Measurements from ENCODE around the gene SUPT4H1.

Gene SUPT4H1

DNA sequence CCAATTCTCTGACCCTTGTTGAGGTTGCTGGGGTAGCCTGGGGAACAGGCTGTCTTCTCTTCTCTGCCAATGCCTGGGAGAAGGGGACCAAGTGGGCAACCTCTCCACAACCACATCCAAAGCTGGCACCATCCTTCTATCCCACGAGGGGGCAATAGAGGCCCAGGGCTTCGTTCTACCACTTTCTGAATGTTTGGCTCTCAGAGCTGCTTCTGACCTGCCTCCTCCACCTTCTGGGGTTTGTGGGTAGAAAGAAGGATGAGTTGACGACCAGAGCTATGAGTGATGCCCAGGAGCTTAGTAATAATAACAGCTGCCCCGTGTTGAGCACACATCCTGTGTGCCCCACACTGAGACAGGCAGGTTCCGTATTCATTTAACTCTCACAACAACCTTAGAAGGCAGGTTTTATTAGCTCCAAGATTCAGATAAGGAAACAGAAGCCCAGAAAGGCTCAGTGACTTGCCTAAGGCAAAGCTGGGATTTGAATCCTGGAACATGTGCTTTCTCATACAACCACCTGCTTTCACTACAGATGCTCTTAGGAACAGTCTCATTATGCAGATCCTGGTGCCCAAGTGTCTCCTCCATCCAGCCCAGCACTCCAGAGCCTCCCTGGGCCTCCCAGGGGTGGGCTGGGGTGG lies 34.5 kb downstream of the SUPT4H1 start:
- DNase-seq (ENCODE audit: low read depth): peak; percentile 58

DNA sequence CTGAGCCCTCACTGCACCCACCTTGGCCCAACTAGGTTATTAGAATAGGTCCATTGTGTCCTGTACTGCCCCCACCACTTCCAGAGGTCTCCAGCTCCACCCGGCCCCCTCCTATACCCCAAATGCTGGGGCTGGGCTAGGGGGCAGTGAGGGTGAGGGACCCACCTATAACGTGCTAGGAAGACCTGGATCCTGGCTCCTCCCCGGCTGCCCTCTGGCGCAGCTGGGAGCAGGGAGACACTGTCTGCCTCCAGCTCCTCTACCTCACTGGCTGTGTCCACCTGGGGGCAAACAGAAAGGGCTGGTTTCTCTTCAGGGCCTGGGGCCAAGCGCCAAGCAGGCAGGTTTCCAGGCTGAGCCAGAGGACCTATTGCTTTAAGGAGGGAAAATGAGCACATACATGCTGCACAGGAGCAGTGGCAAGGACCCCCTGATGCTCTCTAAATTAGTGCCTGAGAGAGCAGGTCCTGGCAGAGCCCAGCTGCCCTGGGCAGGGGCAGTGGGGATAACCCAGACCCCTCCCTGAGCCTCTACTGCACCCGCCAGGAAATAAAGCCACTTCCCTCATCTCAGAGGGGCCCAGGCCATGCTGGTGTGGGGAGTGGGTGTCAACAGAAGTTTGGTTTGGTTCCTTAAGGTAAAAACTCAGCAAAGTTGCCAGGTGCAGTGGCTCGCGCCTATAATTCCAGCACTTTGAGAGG lies 35.6 kb downstream of the SUPT4H1 start:
- DNase-seq (ENCODE audit: low read depth): no peak

- DNase-seq (ENCODE audit: low read depth): no peak
Measured at GRCh38 chr17:58315750-58316149, 36.3 kb downstream of the SUPT4H1 start.

- no peak for DNase-seq (ENCODE audit: low read depth)
Measured at GRCh38 chr17:58315281-58315711, 36.7 kb downstream of the SUPT4H1 start.

- no peak for DNase-seq (ENCODE audit: low read depth)
Measured at GRCh38 chr17:58314706-58315015, 37.3 kb downstream of the SUPT4H1 start.

DNA sequence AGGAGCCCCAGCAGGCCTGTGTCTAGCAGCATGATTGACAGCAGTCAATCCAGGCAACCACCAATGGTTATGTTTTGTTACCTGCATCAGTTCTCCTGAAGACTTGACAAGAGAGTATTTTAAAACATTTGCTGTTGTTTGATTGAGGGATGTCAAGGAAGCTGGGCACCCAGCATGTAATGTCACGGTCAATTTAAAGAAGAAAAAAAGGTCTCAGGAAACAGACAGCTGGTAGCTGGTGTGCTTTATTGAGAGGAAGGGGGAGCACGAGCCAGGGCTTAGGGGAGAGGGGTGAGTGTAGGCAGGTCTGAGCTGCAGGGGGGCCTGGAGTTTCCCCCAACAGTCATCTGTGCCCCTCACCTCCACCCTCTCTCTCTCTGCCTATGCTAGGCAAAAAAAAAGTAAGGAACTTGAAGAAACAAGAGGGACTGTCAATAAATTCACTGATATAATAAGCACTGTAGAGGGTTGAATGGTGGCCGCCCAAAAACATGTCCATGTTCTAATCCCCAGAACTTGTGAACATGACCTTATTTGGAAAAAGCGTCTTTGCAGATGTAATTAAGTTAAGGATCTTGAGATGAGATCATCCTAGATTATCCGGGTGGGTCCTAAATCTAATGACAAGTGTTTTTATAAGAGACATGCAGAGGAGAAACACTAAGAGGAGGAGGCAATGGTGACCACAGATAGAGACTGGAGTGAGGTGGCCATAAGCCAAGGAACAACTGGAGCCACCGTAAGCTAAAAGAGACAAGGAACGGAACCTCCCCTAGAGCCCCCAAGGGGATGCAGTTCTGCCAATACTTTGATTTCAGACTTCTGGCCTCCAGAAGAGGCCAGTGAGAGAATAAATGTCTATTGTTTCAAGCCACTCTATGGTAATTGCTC lies 37.9 kb downstream of the SUPT4H1 start:
- DNase-seq (ENCODE audit: low read depth): no peak

- DNase-seq (ENCODE audit: low read depth): no peak
Measured at GRCh38 chr17:58312829-58313228, 39.2 kb downstream of the SUPT4H1 start.

DNA sequence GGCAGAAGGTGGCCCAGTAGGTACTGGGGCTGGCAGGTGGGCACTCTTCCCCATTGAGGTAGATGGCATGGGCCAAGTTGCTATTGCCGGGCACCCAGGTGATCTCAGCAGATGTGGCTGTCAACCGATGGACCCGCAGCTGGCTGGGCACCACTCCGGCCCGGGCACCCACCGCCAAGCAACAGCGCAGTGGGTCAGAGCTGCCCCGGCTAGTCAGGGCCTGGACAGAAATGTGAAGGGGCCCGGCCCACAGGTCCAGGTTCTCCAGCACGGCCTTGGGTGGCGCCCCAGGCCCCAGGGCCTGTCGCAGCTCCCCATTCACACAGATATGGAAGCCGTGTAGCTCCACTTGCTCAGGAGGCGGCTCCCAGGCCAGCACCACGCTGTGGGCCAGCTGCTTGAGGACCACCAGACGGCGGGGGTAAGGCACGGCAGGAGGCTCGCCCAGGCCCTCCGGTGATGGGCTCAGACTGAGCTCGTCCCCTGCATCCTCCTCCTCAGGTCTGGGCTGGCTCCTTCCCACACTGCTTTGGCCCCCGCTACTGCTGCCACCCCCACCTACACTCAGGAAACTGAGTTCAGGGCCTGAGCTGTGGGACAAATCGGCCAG lies 39.9 kb downstream of the SUPT4H1 start:
- no peak for DNase-seq (ENCODE audit: low read depth)

GRCh38 chr17:58311429-58311894 lies 40.5 kb downstream of the SUPT4H1 start:
- DNase-seq (ENCODE audit: low read depth): no peak

- no peak for DNase-seq (ENCODE audit: low read depth)
Measured at GRCh38 chr17:58310511-58311428, 41.2 kb downstream of the SUPT4H1 start.

DNA sequence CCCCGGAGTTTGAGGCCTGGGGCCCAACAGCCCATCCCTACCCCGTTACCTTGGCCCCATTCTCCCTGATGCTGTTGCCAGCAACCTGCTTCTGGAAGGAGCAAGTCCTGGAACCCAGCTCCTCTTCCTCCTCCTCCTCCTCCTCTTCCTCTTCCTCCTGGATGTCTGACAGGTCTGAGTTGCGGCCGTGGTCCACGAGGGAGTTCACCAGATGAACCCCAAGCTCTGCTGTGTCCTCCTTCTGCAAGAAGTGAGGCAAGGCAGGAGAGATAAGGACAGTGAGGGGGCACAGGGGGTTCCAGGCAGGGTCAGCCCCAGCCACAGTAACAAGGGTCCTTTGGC lies 42.1 kb downstream of the SUPT4H1 start:
- no peak for DNase-seq (ENCODE audit: low read depth)

DNA sequence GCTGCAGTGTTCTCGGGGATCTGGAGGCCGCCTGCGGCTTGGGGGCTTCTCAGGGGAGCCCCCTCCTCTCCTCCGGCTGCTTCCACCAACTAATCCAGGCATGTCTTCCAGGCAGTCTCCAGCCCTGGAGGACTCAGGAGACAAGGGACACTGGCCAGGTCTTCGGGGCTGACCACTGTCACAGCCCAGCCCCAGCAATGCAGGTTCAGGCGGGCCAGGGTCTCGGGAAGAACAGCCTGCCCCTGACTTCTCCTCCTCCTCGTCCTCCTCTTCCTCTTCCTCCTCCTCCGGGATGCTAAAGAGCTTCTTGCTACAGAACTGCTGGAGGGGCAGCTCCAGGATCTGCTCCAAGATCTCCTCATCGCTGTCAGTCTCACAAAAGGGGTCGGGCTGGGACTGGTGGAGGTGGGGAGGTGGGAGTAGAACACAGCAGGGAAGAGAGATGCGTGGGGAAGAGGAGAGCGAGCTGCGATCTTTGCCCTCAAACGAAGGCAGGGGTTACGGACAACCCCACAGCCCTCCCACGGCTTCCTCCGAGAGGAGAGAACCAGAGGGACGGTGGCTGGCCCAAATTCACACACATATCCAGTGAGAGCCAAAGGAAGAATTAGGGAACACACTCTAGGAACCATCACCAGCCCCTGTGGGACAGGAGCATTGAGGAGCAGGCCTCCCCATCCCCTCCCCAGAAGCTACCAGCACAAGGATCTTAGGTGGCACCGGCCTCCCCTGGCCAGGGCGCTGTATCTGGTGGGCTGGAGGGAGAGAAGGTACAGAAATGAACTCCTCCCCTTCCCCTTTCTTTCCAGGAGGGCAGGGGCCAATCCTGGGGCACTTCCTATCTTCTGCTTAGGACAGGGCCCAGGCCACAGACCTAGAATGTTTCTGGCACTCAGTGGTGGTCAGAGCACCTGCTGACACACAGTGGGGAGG lies 42.8 kb downstream of the SUPT4H1 start:
- no peak for DNase-seq (ENCODE audit: low read depth)

DNA sequence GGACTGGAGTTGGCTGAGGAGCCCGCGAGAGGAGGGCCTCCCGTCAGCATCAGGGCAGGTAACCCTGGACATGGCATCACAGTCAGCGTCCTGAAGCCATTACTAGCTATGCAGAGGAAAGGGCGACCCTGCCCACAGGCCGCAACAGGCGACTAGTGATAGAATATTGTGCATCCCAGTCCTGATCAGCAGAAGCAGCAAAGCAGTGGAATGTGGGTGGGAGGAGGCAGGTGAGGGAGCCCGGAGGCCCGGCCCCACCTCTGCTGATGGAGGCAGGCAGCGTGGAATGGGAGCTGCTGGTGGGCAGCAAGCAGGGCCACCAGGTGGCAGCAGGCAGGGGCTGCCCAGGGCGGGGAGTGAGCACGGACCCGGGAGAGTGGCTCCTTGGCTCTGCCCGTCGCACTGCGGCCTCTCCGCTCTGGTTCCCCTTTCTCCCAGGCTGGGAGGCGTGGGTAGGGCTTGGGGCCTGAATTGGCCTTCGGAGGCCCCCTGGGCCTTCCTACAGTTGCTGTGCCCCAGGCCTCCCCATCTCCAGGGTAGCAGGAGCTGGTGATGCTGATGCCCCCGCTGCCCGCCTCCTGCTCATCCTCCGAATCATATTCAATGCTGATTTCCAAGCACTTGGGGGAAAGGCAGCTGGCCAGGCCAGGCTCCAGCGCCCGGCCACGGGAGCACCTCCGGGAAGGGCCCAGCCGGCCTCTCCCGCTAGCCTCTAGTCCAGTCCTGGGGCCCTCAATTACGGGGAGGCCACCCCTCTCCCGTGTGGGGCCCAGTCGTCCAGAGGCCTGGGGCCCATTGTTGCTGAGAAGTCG lies 43.6 kb downstream of the SUPT4H1 start:
- DNase-seq (ENCODE audit: low read depth): no peak

DNA sequence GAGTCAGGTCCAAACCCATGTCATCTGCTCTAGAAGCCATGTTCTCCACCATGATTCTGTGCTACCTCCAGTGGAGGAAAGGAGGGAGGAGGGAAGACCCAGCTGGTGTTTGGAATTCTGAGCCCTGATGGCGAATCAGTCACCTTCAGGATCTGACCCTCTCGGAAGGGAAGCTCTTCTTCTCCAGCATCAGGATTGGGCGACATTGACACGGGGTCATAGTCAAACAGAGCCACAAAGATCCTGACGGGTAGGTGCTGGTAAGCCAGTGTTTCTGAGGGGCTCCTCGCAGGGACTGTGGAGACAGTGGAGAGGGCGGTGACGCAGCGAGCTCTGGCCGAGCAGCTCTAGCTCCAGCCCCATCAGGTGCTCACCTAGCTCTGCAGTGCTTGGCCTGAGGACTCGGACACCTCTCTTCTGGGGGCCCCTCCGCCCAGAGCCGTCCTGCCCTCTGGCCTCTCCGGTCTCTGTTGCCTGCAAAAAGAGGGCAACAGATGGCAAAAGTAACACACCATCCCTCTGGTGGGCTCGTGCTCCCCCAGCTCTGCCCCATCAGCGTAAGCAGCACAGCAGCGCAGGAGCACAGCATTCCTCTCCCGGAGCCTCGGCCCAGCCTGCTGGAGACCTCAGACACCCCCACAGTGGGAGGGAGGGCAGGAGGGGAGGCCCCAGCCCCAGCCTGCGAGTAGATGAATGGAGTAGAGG lies 44.4 kb downstream of the SUPT4H1 start:
- no peak for DNase-seq (ENCODE audit: low read depth)

- no peak for DNase-seq (ENCODE audit: low read depth)
Measured at GRCh38 chr17:58306131-58306951, 45.7 kb downstream of the SUPT4H1 start.

GRCh38 chr17:58305626-58306025 lies 46.4 kb downstream of the SUPT4H1 start:
- no peak for DNase-seq (ENCODE audit: low read depth)

DNA sequence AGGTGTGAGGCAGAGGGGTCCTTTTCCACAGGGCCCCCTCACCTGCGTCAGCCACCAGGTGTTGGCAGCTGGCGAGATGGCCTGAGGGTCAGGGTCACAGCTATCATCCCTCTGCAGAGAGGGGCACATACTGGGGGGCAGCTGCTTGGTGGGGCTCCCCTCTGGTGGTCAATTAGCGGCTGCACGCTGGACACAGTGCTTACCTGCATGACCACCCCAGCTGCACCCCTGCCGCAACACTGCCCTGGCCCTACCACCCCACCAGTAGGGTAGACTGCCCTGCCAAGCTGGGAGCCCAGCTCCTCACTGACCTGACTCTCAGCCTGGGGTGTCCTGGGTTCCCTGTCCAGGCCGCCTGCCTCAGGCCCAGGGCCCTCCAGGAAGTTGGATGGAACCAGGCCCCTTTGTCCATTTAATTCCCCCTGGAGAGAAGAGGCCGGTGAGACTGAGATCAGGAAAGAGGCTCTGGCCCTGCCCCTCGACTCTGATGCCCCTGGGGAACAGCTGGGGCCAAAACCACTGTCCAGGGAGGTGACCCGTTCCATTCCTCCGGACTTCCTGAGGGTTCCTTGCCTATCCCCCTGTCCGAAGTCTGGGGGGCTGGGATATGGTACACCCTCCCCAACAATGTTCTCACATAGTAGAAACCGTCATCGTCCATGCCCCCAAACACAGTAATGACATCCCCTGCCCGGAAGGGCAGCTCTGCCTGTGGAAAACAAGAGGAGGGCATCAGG lies 47.1 kb downstream of the SUPT4H1 start:
- DNase-seq (ENCODE audit: low read depth): no peak
